K562 (cell line): ENCODE results near the gene RSPH9. TPM values are rescaled to one million over a fixed set of nuclear protein-coding genes. Genes with fewer than 3 reads are reported as not detected.

ENCODE experiments used
- BHLHE40 ChIP-seq: IDR thresholded peaks from 2 replicates; pipeline ENCODE4 v1.6.1; 2011; ENCODE audit warnings: low read length, improper control_type of control experiment
- BRCA1 ChIP-seq, 2 experiments: fragments of 450-650 bp in 1 of 2; sonication (generic) in 1 of 2; formaldehyde crosslinking in 1 of 2; IDR thresholded peaks; 2 replicates each; pipeline versions ENCODE4 v1.5.0 to v1.6.1; 2017 to 2020; ENCODE audit warnings: mild to moderate bottlenecking in 1 of 2, missing genetic modification reagents in 1 of 2
- CREM ChIP-seq: IDR thresholded peaks from 2 replicates; pipeline ENCODE4 v1.6.1; 2014; ENCODE audit warnings: antibody characterized with exemption, low read depth
- DNMT1 ChIP-seq: fragments of 450-650 bp; IDR thresholded peaks from 2 replicates; pipeline ENCODE4 v1.6.1; 2016; ENCODE audit warnings: antibody characterized with exemption, mild to moderate bottlenecking
- E2F8 ChIP-seq: fragments of 450-650 bp; IDR thresholded peaks from 2 replicates; pipeline ENCODE4 v1.7.1; 2018; ENCODE audit warnings: mild to moderate bottlenecking, low read depth; ENCODE audit not compliant: partially characterized antibody
- ESRRA ChIP-seq: fragments of 450-650 bp; IDR thresholded peaks from 2 replicates; pipeline ENCODE4 v1.6.1; 2014; ENCODE audit warnings: low read depth, mild to moderate bottlenecking, moderate library complexity, borderline replicate concordance
- HMG20B ChIP-seq: fragments of 250-450 bp; sonication (Bioruptor Pico); IDR thresholded peaks from 2 replicates; pipeline ENCODE4 v1.5.0; 2021; ENCODE audit warnings: mild to moderate bottlenecking
- RHOXF2B ChIP-seq: fragments of 250-450 bp; sonication (Bioruptor Pico); conservative IDR thresholded peaks from 2 replicates; pipeline ENCODE4 v1.5.1; 2021
- RUNX1 ChIP-seq: sonication (generic); IDR thresholded peaks from 2 replicates; pipeline ENCODE4 v1.6.1; 2016; ENCODE audit warnings: antibody characterized with exemption, low read depth
- SREBF2 ChIP-seq: sonication (generic); formaldehyde crosslinking; IDR thresholded peaks from 2 replicates; pipeline ENCODE4 v1.4.0; 2020; ENCODE audit warnings: mild to moderate bottlenecking, missing genetic modification reagents
- ZNF324 ChIP-seq: fragments of 250-450 bp; sonication (Bioruptor Pico); IDR thresholded peaks from 2 replicates; pipeline ENCODE4 v1.4.0; 2020; ENCODE audit warnings: mild to moderate bottlenecking
- ZNF75A ChIP-seq: fragments of 450-650 bp; formaldehyde crosslinking; IDR thresholded peaks from 2 replicates; pipeline ENCODE4 v1.4.0; 2020; ENCODE audit warnings: mild to moderate bottlenecking
- ZNF766 ChIP-seq: fragments of 200-800 bp; sonication (Bioruptor generic); conservative IDR thresholded peaks from 2 replicates; pipeline ENCODE4 v1.6.1; 2016; ENCODE audit warnings: missing genetic modification characterization, missing compliant biosample characterization
- ZNF830 ChIP-seq: fragments of 250-450 bp; sonication (Bioruptor Pico); IDR thresholded peaks from 2 replicates; pipeline ENCODE4 v1.5.0; 2021; ENCODE audit warnings: mild to moderate bottlenecking
- polyA plus RNA-seq, 8 experiments: library from polyadenylated mRNA; depleted of rRNA in 4 of 8; stranded (reverse) in 5 of 8; unstranded in 3 of 8; fragments of >200 nt; fragmentation: Nextera tagmentation in 2 of 8; fragmentation: Illumina TruSeq in 1 of 8; extraction: Ambion mirVana in 2 of 8; extraction: Trizol in 1 of 8; gene quantifications; 2 replicates each; pipeline versions ENCODE4 v1.2.1 to v1.2.3, GENCODE V29; 2011 to 2014; ENCODE audit warnings: inconsistent platforms in 1 of 8, missing spikeins in 1 of 8
- total RNA-seq, 7 experiments: library from RNA; depleted of rRNA in 6 of 7; stranded (reverse); fragments of >200 nt in 6 of 7; fragmentation: Illumina TruSeq in 2 of 7; extraction: Trizol in 2 of 7; gene quantifications; 2 replicates each; pipeline versions ENCODE4 v1.2.1 to v1.2.3, GENCODE V29; 2011 to 2021; ENCODE audit warnings: low replicate concordance in 1 of 7
- TF ChIP-seq, protein P1 (sequence below): fragments of 250-450 bp; sonication (Bioruptor Pico); IDR thresholded peaks from 2 replicates; pipeline ENCODE4 v1.5.0; 2021; ENCODE audit warnings: mild to moderate bottlenecking, moderate library complexity
- TF ChIP-seq, protein P2 (sequence below): fragments of 250-450 bp; sonication (Bioruptor Pico); IDR thresholded peaks from 2 replicates; pipeline ENCODE4 v1.4.0; 2020

RSPH9 gene
- total and polyA plus RNA-seq, 9 of the 15 experiments (the other 6 are each of a cell fraction or from before 2014, with no cell fraction given), result 0.05 to 0.60 (median 0.39) TPM; not detected in 6

GRCh38 chr6:43635387-43636307 lies 9.2 kb upstream of the RSPH9 start, which contains the start of gene MAD2L1BP (continued):
- TF ChIP-seq E2F8 (peak; percentile 89), CREM (peak; percentile 87), ZNF830 (no peak), BRCA1 (IDR thresholded peaks at IDR 0.05) (no peak), BRCA1 (CRISPR knock-in tag; IDR thresholded peaks at IDR 0.05) (no peak), SREBF2 (CRISPR knock-in tag) (no peak; the same call in 1 of the 2 replicates), HMG20B (CRISPR knock-in tag) (peak; percentile 83; the same call in 1 of the 2 replicates), RUNX1 (peak; percentile 44; the same call in 1 of the 2 replicates), ZNF75A (no peak), ESRRA (peak; percentile 98), DNMT1 (peak; percentile 65; the same call in 1 of the 2 replicates), RHOXF2B (CRISPR knock-in tag) (no peak), ZNF324 (CRISPR knock-in tag) (no peak), BHLHE40 (peak; percentile 26), ZNF766 (no peak)
- TF ChIP-seq, protein P1, sequence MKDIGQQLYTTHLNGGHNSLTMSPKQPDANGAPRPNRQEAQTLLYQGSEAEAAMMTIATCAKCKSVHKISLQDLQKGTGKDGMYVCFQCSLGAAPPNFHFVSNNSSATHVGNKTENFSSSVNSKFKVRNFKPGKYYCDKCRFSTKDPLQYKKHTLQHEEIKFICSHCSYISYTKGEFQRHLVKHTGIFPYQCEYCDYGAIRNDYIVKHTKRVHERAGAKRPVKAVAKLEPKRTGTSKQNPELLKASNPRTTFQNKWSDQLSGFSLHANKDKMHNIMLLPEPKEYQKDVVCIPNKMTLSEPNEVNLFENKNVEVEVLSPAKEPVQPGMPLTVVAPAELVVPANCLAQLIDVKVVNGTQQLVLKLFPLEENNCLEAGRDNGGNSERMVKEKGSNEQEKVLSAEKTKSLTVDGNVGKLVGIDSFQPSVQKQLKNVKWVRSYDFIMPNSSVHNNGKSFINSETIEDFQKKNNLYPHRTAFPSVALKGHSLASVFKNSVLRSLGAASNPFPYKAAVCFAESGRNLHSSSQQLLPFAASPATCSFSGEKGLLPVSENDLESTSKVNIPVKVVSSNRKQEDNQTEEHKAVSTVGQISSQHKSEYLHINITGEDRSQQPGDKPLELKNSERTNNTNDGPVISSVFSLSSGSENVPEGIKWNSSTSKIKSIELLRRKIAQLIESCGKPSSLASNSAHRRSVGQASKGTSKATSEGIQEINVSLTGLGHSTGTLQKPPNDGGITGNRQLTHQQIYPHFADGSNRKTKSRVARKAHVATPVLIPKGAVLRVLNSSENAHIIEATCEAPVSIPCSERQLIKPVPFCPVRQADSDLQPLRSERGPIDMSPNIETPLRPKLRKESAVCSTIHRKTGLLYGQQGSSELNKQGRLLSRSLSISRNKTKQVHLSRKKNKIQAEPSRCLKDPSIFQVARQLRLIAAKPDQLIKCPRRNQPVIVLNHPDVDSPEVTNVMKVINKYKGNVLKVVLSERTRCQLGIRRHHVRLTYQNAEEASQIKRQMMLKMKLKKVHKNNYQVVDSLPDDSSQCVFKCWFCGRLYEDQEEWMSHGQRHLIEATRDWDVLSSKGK, result no peak
- TF ChIP-seq, protein P2, sequence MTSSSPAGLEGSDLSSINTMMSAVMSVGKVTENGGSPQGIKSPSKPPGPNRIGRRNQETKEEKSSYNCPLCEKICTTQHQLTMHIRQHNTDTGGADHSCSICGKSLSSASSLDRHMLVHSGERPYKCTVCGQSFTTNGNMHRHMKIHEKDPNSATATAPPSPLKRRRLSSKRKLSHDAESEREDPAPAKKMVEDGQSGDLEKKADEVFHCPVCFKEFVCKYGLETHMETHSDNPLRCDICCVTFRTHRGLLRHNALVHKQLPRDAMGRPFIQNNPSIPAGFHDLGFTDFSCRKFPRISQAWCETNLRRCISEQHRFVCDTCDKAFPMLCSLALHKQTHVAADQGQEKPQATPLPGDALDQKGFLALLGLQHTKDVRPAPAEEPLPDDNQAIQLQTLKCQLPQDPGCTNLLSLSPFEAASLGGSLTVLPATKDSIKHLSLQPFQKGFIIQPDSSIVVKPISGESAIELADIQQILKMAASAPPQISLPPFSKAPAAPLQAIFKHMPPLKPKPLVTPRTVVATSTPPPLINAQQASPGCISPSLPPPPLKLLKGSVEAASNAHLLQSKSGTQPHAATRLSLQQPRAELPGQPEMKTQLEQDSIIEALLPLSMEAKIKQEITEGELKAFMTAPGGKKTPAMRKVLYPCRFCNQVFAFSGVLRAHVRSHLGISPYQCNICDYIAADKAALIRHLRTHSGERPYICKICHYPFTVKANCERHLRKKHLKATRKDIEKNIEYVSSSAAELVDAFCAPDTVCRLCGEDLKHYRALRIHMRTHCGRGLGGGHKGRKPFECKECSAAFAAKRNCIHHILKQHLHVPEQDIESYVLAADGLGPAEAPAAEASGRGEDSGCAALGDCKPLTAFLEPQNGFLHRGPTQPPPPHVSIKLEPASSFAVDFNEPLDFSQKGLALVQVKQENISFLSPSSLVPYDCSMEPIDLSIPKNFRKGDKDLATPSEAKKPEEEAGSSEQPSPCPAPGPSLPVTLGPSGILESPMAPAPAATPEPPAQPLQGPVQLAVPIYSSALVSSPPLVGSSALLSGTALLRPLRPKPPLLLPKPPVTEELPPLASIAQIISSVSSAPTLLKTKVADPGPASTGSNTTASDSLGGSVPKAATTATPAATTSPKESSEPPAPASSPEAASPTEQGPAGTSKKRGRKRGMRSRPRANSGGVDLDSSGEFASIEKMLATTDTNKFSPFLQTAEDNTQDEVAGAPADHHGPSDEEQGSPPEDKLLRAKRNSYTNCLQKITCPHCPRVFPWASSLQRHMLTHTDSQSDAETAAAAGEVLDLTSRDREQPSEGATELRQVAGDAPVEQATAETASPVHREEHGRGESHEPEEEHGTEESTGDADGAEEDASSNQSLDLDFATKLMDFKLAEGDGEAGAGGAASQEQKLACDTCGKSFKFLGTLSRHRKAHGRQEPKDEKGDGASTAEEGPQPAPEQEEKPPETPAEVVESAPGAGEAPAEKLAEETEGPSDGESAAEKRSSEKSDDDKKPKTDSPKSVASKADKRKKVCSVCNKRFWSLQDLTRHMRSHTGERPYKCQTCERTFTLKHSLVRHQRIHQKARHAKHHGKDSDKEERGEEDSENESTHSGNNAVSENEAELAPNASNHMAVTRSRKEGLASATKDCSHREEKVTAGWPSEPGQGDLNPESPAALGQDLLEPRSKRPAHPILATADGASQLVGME (CRISPR knock-in tag), result no peak
